HG03139 (cell line): ENCODE data around the gene DTNB.
A peak's percentile ranks its signal among the peaks of the same experiment; 100 is the strongest.
"Not testable (repeated sequence)": the region's sequence is repeated elsewhere in the genome, so short reads cannot be mapped to it uniquely, and the experiment has no call there.

Experiments
- ATAC-seq: cut with Tn5 transposase; IDR thresholded peaks from one replicate; pipeline ENCODE4 v1.9.1; 2021; ENCODE audit not compliant: unreplicated experiment

DTNB gene

GRCh38 chr2:25426326-25426725 is 247.1 kb downstream of the DTNB start:
- no peak for ATAC-seq

DNA sequence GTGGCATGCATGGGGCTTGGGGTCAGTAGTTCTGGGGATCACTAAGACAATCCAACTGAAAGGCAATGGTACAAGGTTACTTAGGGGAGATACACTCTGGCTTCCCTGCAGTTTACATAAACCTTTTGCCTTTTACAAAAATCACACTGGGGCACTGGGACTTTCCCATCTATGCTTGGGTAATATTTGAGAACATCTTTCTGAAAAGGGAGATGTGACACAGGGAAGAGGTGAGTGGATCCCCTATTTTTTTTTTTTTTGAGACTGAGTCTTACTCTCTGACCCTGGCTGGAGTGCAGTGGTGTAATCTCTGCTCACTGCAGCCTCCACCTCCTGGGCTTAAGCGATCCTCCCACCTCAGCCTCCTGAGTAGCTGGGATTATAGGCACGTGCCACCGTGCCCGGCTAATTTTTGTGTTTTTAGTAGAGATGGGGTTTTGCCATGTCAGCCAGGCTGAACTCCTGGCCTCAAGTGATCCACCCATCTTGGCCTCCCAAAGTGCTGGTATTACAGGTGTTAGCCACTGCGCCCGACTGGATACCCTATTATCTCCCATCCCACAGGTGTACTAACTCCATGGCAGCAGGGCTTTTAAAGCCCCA is 248.8 kb downstream of the DTNB start:
- no peak for ATAC-seq

DNA sequence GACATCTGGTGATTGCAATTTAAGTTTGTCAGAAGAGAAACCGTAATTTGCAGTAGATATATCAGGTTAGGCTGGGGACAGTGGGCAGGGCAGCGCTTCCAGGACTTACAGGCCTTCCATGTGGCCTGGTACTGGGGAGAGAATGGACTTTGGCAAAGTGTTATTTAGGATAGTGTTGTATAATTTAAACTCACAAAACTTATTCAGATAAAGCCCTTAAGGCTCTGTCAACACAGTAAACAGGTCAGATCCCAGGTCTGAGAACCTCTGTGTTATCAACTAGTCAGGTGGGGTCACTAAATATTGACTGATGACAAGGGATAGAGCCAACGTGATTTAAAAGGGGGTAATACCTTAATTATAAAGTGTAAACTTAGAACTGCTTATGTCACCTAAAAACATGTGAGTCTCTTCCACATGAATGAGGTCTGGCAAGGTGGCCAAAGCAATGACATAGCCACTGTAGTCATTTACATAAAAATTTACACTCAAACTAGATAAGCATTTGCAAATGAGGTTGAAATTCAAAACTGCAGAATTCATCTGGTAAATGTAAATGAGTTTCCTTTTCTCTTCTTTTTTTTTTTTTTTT is 251.5 kb downstream of the DTNB start:
- ATAC-seq = no peak

GRCh38 chr2:25421289-25421688 is 252.1 kb downstream of the DTNB start:
- no peak for ATAC-seq

DNA sequence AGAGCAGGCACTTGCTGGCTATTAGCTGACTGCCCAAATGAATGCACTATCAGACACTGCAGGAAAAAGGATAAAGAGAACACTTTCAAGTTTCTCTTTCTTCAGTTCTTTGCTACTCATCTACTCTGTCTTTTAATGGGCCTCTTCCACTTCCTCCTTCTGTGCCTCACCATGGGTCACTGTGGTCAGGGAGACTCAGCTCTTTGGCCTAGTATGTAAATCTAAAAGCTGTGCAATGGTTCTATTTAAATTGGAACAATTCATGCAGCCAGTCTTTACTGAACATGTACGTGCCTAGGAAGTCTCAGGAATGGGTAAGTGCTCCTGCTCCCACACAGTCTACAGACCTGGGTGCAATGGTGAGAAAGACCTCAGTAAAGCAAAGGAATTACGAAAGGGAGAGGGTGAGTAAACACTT is 252.5 kb downstream of the DTNB start:
- ATAC-seq = peak; percentile 49

GRCh38 chr2:25419678-25420242 is 253.6 kb downstream of the DTNB start:
- ATAC-seq = peak; percentile 57

DNA sequence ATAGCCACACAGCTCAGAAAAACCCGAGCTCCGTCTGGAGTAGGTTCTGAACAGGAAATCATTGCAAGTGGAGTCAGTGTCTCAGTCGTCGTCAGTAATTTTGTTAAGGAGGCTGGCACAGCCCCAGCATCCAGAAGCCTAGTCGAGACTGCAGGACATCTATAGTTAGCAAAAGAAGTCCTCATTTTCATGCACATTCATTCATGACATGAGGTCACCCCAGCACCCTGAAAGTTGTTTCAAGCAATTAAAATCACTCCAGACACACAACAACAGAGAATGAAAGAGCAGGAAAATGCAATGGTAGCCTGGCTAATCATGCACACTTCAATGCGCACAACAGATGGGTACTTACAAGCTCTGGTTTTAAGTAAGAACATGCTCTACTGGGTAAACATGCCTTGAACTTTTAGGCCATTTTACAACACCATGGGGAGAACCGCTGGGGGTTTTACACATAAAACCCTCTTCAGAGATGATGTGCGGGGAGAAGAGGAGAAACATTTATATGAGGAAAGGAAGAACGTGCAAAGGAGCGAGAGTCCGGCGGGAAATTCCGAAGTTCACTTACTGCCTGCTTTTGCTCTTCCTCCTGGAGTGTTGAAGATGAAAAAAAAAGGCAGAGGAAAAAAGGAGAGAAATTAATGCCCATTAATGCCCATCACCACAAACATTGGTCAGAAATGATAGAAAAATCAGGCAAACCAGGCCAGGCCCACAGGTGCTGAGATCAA is 254.3 kb downstream of the DTNB start:
- ATAC-seq = no peak

DNA sequence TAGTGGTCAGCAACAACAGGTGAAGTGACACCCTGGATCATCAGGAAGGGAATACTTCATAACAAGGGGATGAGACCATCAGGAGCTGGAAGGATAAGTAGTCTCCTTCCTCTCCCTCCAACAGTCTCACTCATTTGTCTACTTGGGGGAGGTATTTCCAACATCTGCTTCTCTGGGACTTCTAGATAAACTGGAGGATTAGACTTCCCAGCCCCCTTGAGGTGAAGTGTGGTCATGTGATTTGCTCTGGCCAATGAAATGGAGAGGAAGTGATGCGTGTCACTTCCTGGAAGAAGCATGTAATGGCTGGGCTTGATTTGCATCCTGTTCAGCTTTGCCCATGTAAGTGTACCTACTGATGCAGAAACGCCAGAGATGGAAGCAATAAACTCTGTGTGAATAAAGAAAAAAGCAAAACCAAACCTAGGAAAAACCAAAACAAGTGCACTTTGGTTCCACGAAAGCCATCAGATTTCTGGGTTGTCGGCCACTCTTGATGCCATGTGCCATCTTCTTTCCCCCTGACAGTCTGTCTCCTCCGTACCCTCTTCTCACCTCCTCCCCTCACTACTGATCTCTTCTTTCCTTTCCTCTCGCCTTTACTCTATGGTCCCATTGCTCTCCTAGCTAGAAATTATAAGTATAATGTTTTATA is 255.5 kb downstream of the DTNB start:
- no peak for ATAC-seq

DNA sequence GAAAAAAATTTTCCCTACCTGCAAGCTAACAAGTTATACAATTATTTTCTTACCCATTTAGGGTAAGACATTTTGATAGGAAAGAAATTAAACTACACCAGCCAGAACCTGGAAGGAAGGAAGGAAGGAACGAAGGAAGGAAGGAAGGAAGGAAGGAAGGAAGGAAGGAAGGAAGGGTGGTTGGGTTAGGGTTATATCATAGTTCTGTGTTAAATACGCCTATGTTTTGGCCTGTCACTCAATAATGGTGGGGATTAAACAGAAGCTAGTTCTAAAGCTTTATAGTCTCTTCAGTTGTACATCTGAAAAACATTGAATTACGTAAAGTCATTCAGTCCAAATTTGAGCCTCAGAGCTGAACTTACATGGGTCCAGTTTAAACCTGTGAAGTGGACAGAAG is 256.7 kb downstream of the DTNB start:
- ATAC-seq = no peak

DNA sequence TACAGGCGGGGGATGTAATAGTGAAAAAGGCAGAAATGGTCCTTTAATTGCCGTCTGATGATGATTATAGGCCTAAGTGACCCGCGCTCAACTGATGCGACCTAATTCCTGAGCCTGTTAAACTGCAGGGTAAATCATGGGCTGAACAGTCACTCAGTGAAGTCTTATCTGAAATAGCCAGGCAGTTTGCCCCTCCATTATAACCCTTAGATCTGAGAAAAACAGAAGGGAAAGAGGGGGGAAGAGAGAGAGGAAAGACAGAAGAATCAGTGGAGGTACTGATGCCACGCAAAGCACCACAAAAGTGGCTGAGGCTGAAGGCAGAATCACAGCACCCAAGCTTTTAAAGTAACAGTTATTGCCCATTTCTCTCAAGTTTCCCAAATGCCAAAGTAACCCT is 258.6 kb downstream of the DTNB start:
- ATAC-seq = no peak

- not testable (repeated sequence) for ATAC-seq
Observed at GRCh38 chr2:25413409-25413808, 260.0 kb downstream of the DTNB start.

DNA sequence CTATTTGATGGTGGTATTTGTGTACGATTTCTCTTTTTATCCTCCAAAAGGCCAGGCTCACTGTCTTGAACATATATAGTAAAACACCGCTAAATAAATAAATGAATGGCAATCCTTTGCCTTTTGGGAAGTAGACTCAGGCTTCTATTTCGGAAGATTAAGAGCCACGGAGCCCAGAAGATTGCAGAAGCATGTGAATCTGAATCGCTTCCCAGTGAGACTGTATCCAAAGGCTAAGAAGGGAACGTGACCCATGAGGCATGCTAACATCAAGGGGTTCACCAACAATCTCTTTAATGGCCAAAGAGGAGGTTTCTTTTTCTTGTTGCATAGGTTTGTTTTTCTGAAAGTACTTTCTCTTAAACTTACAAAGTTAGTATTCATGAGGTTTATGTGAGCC is 261.6 kb downstream of the DTNB start:
- ATAC-seq = no peak

DNA sequence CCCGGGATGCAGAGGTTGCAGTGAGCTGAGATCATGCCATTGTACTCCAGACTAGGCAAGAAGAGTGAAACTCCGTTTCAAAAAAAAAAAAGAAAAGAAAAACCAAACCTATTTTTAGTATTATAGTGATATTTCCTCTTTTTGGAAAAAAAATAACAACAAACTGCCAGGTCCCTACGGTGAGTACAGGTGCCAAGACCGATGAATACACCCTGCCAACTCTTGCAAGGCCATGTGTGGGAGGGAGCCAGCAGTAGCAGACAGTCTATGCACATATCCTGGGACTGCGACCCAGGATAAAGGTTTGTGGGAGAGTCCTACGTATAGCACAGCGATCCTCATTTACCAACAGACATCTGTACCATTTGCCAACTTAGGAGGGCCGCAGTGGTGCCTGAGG is 262.1 kb downstream of the DTNB start:
- no peak for ATAC-seq

GRCh38 chr2:25410370-25410769 is 263.0 kb downstream of the DTNB start:
- ATAC-seq = no peak

DNA sequence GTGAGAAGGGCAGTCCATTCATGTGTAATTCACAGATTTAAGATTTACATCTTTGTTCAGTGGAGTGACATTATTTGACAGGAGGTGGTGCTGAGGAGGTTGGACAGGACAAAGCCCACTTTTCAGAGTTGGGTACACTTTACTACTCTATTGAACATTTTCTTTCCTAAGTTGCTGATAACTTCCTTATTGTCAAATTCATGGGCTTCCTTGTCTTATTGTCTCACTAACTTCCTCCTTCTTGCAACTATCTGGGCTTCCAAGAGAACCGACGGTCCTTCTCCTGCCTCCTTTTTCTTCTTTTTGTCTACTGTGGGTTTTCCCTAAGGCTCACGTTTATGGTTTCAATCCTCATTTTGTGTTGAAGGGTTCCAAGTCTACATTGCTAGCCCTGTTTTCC is 263.9 kb downstream of the DTNB start:
- ATAC-seq = no peak

DNA sequence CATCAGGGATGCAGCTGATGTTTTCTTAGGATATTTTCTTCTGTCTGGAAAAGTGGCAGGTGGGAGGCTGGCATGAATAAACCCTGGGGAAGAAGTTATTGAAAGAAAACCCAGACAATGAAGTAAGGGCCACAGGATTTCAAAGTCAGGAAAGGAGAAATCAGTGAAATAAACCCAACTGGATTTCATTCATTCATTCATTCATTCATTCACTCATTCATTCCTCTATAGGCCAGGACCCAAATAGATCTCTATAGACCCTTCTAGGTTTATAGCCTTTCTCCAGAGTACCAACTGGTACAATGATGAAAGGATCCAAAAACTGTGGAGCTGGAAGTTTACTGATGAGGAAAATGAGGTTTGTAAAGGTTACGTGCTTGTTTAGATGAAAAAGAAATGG is 264.3 kb downstream of the DTNB start:
- no peak for ATAC-seq

GRCh38 chr2:25405611-25406295 is 267.6 kb downstream of the DTNB start:
- no peak for ATAC-seq

- ATAC-seq = peak; percentile 63
Observed at GRCh38 chr2:25403120-25403760, 270.1 kb downstream of the DTNB start.

DNA sequence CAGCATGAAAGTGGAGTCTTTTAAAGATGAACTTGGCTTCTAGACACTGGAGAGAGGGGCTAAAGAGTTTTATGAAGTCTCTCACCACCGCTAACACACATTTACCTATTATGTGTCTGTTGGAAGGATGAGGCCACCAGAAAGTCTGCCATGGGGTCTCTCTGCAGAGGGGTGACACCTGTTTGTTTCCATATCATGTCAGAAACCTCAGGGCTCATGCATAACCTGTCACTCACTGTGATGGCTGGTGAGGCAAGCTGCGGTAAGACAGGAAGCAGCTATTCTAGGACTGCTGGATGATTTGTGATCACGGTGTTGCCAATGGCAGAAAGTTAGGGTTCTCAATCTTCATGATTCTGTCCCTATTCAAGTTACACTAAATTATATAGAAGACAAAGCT is 270.9 kb downstream of the DTNB start:
- ATAC-seq = peak; percentile 54

- no peak for ATAC-seq
Observed at GRCh38 chr2:25401307-25402026, 271.9 kb downstream of the DTNB start.
